GM13977 (cell line): ENCODE measurements around the gene NT5C1B.

ENCODE experiments used
- DNase-seq: peaks from one replicate; pipeline ENCODE4 v3.0.0; 2012; ENCODE audit warnings: low spot score
- in situ Hi-C: fragments of 300-500 bp; cut with MboI; formaldehyde crosslinking; loops from one replicate; pipeline ENCODE4 v1.12.0; 2022; ENCODE audit warnings: low sequenced_read_pairs, low pct_unique_long_range_greater_than_20kb, mixed read lengths, inconsistent platforms; ENCODE audit not compliant: unreplicated experiment
- TF ChIP-seq, protein P1 (sequence below): IDR thresholded peaks from 2 replicates; pipeline ENCODE4 v1.5.1; 2012; ENCODE audit warnings: mild to moderate bottlenecking, control low read depth; ENCODE audit not compliant: insufficient read depth; ENCODE audit errors: extremely low read depth, missing control alignments

Gene NT5C1B

DNA sequence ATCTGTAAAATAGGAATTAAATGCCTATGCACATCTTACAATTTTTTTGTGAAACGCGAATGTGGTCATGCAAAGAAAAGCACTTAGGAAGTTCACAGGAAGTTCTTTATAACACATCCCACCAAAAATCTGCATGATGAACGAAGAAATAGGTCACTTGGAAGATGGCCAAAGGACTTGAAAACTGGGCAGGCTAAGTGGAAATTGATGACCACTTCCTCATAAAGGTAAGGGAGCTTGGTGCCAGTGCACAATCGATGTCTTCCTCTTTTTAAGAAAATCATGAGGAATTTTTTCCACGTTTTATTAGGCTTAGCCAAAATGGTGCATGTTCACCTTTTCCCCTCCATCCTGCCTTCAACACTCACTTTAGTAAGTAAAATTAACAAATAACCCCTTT lies 8.2 kb upstream of the NT5C1B start:
- in situ Hi-C loops, result no loop called here
- TF ChIP-seq, protein P1, sequence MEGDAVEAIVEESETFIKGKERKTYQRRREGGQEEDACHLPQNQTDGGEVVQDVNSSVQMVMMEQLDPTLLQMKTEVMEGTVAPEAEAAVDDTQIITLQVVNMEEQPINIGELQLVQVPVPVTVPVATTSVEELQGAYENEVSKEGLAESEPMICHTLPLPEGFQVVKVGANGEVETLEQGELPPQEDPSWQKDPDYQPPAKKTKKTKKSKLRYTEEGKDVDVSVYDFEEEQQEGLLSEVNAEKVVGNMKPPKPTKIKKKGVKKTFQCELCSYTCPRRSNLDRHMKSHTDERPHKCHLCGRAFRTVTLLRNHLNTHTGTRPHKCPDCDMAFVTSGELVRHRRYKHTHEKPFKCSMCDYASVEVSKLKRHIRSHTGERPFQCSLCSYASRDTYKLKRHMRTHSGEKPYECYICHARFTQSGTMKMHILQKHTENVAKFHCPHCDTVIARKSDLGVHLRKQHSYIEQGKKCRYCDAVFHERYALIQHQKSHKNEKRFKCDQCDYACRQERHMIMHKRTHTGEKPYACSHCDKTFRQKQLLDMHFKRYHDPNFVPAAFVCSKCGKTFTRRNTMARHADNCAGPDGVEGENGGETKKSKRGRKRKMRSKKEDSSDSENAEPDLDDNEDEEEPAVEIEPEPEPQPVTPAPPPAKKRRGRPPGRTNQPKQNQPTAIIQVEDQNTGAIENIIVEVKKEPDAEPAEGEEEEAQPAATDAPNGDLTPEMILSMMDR, result no peak
- DNase-seq, result no peak

DNA sequence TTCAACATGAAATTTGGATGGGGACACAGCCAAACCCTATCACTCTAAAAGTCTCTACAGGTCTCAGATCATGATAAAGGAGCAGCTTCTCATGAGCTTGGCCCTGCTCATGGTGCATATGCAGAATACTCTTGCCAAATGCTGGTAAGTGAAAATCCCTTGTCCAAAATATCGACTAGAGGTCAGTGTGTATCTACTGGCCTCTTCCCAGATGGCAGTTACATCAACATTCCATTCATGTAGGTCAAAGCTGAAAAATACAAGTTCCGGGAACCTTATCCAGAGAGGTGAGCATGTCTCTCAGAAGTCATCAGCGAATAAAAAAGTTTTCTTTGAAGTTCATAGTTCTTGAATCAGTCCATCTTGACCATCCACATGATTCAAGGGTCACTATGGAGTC lies 7.6 kb upstream of the NT5C1B start:
- in situ Hi-C loops, result no loop called here
- TF ChIP-seq, protein P1, result no peak
- DNase-seq, result no peak

DNA sequence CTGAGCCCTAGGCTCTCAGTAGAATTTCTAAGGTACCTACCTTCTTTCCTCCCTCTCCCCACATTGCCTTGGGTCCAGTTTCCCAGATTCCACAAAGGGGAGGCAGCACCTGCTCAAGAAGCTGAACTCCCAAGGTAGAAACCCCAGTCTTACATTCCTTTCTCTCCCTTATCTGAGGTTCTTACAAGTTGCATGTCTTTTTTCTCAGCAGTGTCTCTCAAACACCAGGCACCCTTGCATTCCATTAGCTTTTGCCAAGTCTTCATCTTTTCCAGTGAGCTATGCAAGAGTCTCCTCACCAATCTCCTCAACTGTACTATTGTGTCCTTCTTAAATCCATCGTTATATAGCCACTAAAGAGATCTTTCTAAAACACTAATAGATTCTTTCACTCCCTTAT lies 4.1 kb upstream of the NT5C1B start:
- DNase-seq, result no peak
- in situ Hi-C loops, result no loop called here
- TF ChIP-seq, protein P1, result no peak

DNA sequence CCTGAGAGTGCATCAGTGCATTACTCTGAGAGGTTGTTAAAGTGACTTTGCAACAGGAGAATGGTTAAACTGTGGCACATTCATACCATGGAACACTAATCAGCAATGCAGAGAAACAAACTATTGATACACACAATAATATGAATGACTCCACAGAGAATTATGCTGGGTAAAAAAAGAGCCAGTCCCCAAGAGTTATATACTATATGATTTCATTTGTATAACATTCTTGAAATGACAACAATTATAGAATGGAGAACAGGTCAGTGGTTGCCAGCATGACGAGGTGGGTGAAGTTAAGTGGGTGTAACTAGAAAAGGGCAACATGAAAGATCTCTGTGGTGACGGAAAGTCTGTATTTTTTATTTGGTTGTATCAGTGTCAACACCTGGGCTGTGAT lies 3.0 kb upstream of the NT5C1B start:
- in situ Hi-C loops, result no loop called here

DNA sequence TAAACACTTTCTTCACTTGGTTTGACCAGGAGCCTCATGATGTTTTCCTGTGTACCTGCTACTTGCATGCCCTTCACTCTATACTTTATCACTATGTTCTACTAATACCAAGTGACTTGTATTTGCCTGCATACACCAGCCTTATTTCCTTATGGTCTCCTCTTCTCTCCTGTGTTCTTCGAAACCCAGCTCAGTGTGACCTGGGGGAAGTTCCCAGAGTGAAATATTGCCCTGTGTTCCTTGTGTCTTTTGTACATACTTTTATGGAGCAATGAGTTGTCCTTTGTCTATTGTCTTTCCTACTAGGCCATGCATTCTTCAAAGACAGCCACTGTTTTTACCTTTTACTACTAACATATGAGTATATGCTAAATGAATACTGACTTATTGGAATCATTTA lies 567 bp downstream of the NT5C1B start:
- TF ChIP-seq, protein P1, result no peak
- in situ Hi-C loops, result no loop called here
- no peak for DNase-seq

More for the DNA sequence above, 3.0 kb upstream of the NT5C1B start:
- DNase-seq, result no peak
- TF ChIP-seq, protein P1, result no peak

DNA sequence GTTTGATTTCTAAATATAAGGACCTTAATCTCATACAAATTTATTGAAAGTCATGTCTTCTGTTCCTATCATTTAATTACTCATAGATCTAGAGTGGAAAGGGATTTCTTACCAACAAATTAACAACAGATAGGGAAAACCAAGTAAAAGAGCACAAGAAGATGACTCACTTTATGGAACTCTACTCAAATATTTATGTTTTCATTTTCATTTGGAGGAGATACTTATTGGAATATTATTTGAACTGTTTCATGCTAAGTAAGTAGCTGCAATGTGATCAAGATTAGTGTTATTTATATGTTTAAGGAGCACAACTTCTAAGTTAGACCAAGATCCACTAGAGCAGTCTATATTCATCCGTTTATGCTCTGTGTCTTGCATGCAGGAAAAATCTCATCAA lies 1.3 kb downstream of the NT5C1B start:
- no peak for DNase-seq
- in situ Hi-C loops, result no loop called here
- TF ChIP-seq, protein P1, result no peak

DNA sequence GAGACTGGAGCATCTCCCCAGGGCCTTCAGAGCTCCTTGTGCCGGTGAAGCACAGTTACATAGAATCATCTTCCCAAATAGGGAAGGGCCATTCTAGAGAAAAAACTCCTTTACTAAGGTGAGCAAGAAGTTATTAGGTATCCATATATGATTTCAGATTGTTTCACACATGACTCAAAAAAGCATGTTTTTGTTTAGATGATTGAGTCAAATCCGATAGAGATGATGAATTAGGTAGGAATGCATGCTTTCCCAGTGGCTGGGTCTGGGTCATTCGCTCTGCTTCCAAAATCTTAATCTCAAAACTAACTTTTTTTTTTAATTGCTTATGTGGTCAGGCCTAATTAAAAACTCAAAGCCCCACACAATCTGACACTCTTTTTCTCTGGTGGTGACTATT lies 3.8 kb downstream of the NT5C1B start:
- in situ Hi-C loops, result no loop called here
- DNase-seq, result no peak
- TF ChIP-seq, protein P1, result no peak
